Effector memory CD8-positive, alpha-beta T cell (primary cell): ENCODE data around the gene ITGA6.

Experiments used
- ATAC-seq: fragments of 150-1000 bp; cut with Tn5 transposase; replicated peaks from 2 replicates; pipeline ENCODE4 v1.10.0; 2021; ENCODE audit warnings: mild to moderate bottlenecking, moderate library complexity
- DNase-seq, 3 experiments: peaks; one replicate each; pipeline ENCODE4 v3.0.0; 2021
- H3K27ac Mint-ChIP-seq, 2 donors: one replicate each; pipeline ENCODE4 v1.8.0; 2022; ENCODE audit warnings: mild to moderate bottlenecking in 2 of 2, mixed read lengths in 2 of 2, moderate library complexity in 2 of 2
- H3K27me3 Mint-ChIP-seq, 2 donors: one replicate each; pipeline ENCODE4 v1.8.0; 2022; ENCODE audit warnings: mixed read lengths in 2 of 2
- H3K36me3 Mint-ChIP-seq: one replicate; pipeline ENCODE4 v1.8.0; 2022; ENCODE audit warnings: mild to moderate bottlenecking, moderate library complexity, mixed read lengths; ENCODE audit not compliant: insufficient read depth
- H3K4me1 Mint-ChIP-seq, 2 donors: one replicate each; pipeline ENCODE4 v1.8.0; 2022; ENCODE audit warnings: low read depth in 2 of 2, mixed read lengths in 2 of 2
- H3K4me3 Mint-ChIP-seq, 2 donors: one replicate each; pipeline ENCODE4 v1.8.0; 2022; ENCODE audit warnings: mild to moderate bottlenecking in 2 of 2, mixed read lengths in 2 of 2, moderate library complexity in 2 of 2
- H3K9me3 Mint-ChIP-seq, 2 donors: one replicate each; pipeline ENCODE4 v1.8.0; 2022; ENCODE audit warnings: mixed read lengths in 2 of 2

Gene ITGA6

GRCh38 chr2:172427990-172428831 lies 825 bp downstream of the ITGA6 start:
- Mint-ChIP-seq H3K27ac (peak overlapping the region; percentile 25 to 51), H3K4me3 (peak overlapping the region; percentile 85 to 89), H3K27me3 (peaks cover 8 to 14% of the 10 kb centered on the region in 2 donors), H3K36me3 (no peaks in the 10 kb centered on the region), H3K4me1 (peaks cover 44 to 47% of the 10 kb centered on the region in 2 donors), H3K9me3 (no peaks in the 10 kb centered on the region)
- DNase-seq (peak; percentile 17 to 38 (median 29)), ATAC-seq (peak; percentile 25)

DNA sequence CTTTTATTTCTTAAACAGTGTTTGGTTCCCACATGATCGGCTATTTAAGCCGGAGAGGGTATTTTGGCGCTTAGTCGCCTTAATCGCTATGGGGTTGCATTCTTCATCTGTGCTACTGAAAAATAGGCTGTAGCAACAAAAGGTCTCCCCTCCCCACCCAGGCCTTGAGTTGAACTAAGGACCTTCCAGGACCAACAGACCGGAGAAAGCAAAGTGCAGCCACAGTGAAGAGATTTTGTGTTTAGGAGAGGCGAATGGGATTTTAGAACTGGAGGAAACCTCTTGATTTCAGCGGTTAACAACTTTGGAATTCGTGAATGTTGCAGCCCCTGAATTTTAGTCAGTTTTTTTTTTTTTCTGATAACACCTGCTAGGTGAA lies 1.4 kb downstream of the ITGA6 start:
- H3K36me3 Mint-ChIP-seq: no peaks in the 10 kb centered on the region
- no peak for ATAC-seq
- no peak for DNase-seq
- peaks cover 6 to 8% of the 10 kb centered on the region in 2 donors for H3K27me3 Mint-ChIP-seq
- peak overlapping the region; percentile 85 to 89 for H3K4me3 Mint-ChIP-seq
- H3K27ac Mint-ChIP-seq: peak overlapping the region in 1 of 2 donors; percentile 25
- H3K4me1 Mint-ChIP-seq: peaks cover 50 to 53% of the 10 kb centered on the region in 2 donors
- no peaks in the 10 kb centered on the region for H3K9me3 Mint-ChIP-seq

GRCh38 chr2:172429301-172429968 lies 2.0 kb downstream of the ITGA6 start:
- Mint-ChIP-seq H3K4me3 (peak overlapping the region; percentile 85 to 89), H3K36me3 (no peaks in the 10 kb centered on the region), H3K4me1 (peaks cover 56 to 59% of the 10 kb centered on the region in 2 donors), H3K9me3 (no peaks in the 10 kb centered on the region), H3K27ac (no peak overlapping the region), H3K27me3 (peaks cover 2% of the 10 kb centered on the region in 2 donors)
- ATAC-seq (no peak), DNase-seq (no peak)

DNA sequence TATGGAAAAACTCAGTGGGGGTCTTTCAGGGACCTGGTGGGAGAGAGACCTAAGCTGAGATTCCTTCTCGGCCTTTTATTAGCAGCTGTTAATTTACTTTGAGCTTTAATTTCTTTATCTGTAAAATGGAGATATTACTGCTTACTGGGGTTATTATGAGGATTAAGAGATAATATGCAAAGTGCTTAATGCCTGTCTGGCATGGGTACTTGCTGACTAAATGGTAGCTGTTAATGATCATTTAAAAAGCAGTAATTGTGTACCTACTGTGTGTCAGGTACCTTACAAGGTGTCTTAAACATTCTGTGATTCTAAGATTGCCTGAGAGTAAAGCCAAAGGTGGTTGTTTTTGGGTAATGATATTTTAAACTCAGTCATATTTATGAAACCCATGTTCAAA lies 2.6 kb downstream of the ITGA6 start:
- no peak for DNase-seq
- Mint-ChIP-seq H3K4me1 (peaks cover 62 to 65% of the 10 kb centered on the region in 2 donors), H3K36me3 (peaks cover 4% of the 10 kb centered on the region), H3K4me3 (peak overlapping the region; percentile 85 to 89), H3K9me3 (no peaks in the 10 kb centered on the region), H3K27ac (peak overlapping the region in 1 of 2 donors; percentile 77), H3K27me3 (no peaks in the 10 kb centered on the region)
- no peak for ATAC-seq

- peaks cover 6% of the 10 kb centered on the region for H3K36me3 Mint-ChIP-seq
- ATAC-seq (no peak), DNase-seq (no peak)
- no peak overlapping the region for H3K4me3 Mint-ChIP-seq
- peaks cover 66 to 69% of the 10 kb centered on the region in 2 donors for H3K4me1 Mint-ChIP-seq
- H3K9me3 Mint-ChIP-seq: no peaks in the 10 kb centered on the region
- peak overlapping the region; percentile 26 to 77 for H3K27ac Mint-ChIP-seq
- H3K27me3 Mint-ChIP-seq: no peaks in the 10 kb centered on the region
Measured at GRCh38 chr2:172430678-172431077, 3.3 kb downstream of the ITGA6 start.

GRCh38 chr2:172431463-172431862 lies 4.1 kb downstream of the ITGA6 start:
- Mint-ChIP-seq H3K36me3 (peaks cover 6% of the 10 kb centered on the region), H3K27ac (peak overlapping the region; percentile 26 to 77), H3K4me3 (no peak overlapping the region), H3K4me1 (peaks cover 69% of the 10 kb centered on the region in 2 donors), H3K9me3 (no peaks in the 10 kb centered on the region), H3K27me3 (no peaks in the 10 kb centered on the region)
- ATAC-seq (no peak), DNase-seq (no peak)

GRCh38 chr2:172431993-172432392 lies 4.6 kb downstream of the ITGA6 start:
- ATAC-seq: no peak
- H3K4me3 Mint-ChIP-seq: no peak overlapping the region
- H3K4me1 Mint-ChIP-seq: peaks cover 66% of the 10 kb centered on the region in 2 donors
- no peaks in the 10 kb centered on the region for H3K9me3 Mint-ChIP-seq
- no peaks in the 10 kb centered on the region for H3K27me3 Mint-ChIP-seq
- peak overlapping the region in 1 of 2 donors; percentile 77 for H3K27ac Mint-ChIP-seq
- no peak for DNase-seq
- peaks cover 6% of the 10 kb centered on the region for H3K36me3 Mint-ChIP-seq

- Mint-ChIP-seq H3K36me3 (peaks cover 6% of the 10 kb centered on the region), H3K27me3 (no peaks in the 10 kb centered on the region), H3K4me1 (peaks cover 63 to 64% of the 10 kb centered on the region in 2 donors), H3K27ac (peak overlapping the region in 1 of 2 donors; percentile 30), H3K9me3 (no peaks in the 10 kb centered on the region), H3K4me3 (no peak overlapping the region)
- DNase-seq: no peak
- ATAC-seq: no peak
Measured at GRCh38 chr2:172433144-172433543, 5.8 kb downstream of the ITGA6 start.

- H3K27ac Mint-ChIP-seq: peak overlapping the region; percentile 45 to 50
- peaks cover 9% of the 10 kb centered on the region for H3K36me3 Mint-ChIP-seq
- peaks cover 53 to 63% of the 10 kb centered on the region in 2 donors for H3K4me1 Mint-ChIP-seq
- peak; percentile 82 for ATAC-seq
- no peaks in the 10 kb centered on the region for H3K9me3 Mint-ChIP-seq
- peak overlapping the region; percentile 2 to 35 for H3K4me3 Mint-ChIP-seq
- H3K27me3 Mint-ChIP-seq: no peaks in the 10 kb centered on the region
- DNase-seq: peak; percentile 55 to 64 (median 57)
Measured at GRCh38 chr2:172434821-172435605, 7.6 kb downstream of the ITGA6 start.

DNA sequence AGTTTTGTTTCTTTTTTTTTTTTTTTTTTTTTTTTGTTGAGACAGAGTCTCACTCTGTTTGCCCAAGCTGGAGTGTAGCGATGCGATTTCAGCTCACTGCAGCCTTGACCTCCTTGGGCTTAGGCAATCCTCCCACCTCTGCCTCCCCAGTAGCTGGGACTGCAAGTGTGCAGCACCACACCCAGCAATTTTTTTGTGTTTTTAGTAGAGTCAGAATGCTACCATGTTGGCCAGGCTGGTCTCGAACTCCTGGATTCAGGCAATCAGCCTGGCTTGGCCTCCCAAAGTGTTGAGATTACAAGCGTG lies 8.2 kb downstream of the ITGA6 start:
- no peaks in the 10 kb centered on the region for H3K9me3 Mint-ChIP-seq
- H3K4me1 Mint-ChIP-seq: peaks cover 51 to 57% of the 10 kb centered on the region in 2 donors
- H3K27ac Mint-ChIP-seq: peak overlapping the region in 1 of 2 donors; percentile 8
- no peak for ATAC-seq
- H3K4me3 Mint-ChIP-seq: peak overlapping the region; percentile 26 to 57
- DNase-seq: no peak
- no peaks in the 10 kb centered on the region for H3K27me3 Mint-ChIP-seq
- peaks cover 9% of the 10 kb centered on the region for H3K36me3 Mint-ChIP-seq

DNA sequence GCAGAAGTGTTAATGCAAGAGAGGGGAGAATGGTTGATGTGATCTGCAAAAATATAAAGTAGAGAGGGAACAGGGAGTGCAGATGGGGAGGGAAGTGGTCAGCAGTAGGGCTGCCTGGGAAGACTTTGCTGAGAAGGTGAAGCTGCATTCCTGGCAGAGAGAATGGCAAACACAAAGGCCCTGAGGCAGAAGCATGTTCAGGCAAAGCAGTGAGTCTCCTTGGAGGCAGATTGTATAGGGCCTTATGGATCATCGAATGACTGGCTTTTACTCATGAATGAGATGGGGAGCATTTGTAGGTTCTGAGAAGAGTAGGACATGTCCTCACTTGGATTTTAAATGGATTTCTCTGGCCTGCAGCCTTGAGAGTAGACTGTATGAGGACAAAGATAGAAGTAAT lies 9.5 kb downstream of the ITGA6 start:
- Mint-ChIP-seq H3K9me3 (no peaks in the 10 kb centered on the region), H3K4me3 (no peak overlapping the region), H3K36me3 (peaks cover 9% of the 10 kb centered on the region), H3K27ac (no peak overlapping the region), H3K4me1 (peaks cover 44 to 51% of the 10 kb centered on the region in 2 donors), H3K27me3 (no peaks in the 10 kb centered on the region)
- ATAC-seq (no peak), DNase-seq (no peak)

GRCh38 chr2:172437419-172438341 lies 10.3 kb downstream of the ITGA6 start:
- Mint-ChIP-seq H3K4me3 (no peak overlapping the region), H3K36me3 (peaks cover 9% of the 10 kb centered on the region), H3K27ac (no peak overlapping the region), H3K4me1 (peaks cover 47 to 51% of the 10 kb centered on the region in 2 donors), H3K27me3 (no peaks in the 10 kb centered on the region), H3K9me3 (no peaks in the 10 kb centered on the region)
- ATAC-seq (peak; percentile 63), DNase-seq (peak in 1 of 3 experiments; percentile 13)
